ENCODE measurements around the gene ZNF469.

Gene ZNF469

DNA sequence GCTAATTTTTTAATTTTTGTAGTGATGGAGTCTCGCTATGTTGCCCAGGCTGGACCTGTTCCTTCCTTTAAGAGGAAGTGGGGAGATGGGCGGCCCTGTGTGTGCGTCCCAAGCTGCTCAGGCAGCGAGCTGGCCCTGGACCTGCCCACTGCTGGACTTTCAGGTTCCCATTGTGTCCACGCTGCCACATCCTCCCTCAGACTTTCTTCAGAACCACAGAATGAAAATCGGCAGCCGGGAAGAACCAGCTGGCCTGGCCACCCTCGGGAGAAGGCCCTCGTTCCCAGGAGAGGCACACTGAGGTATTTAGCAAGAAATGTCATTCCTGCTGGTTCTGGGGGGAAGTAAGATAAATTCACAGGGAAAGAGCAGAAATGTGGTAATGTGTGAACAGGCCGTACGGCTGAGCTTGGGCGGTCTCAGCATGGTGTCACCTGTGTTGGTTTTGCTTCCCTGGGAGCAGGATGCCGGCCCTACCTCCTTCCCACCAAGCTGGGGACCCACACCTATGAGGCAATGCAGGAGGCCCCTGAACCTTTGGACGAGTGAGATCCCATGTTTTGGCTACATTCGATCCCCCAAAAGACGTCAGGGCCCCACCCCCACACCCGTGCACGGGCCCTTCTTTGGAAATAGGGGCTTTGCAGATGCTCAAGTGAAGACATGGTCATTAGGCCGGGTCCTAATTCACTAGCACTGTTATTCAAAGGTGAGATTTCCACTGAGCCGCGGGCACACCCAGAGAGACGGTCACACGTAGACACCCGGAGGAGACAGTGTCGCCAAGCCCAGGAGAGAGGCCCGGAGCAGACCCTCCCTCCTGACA, 35.9 kb upstream of the ZNF469 start:
- no peak for DNase-seq (ENCODE audit: low spot score)

- no peak for DNase-seq (ENCODE audit: low spot score)
These were observed 34.9 kb upstream of the ZNF469 start for GRCh38 chr16:88347656-88348376.

- DNase-seq (ENCODE audit: low spot score), result no peak
These were observed 34.2 kb upstream of the ZNF469 start for GRCh38 chr16:88348377-88349152.

GRCh38 chr16:88349153-88349902, 33.4 kb upstream of the ZNF469 start:
- no peak for DNase-seq (ENCODE audit: low spot score)

- no peak for DNase-seq (ENCODE audit: low spot score)
These were observed 32.6 kb upstream of the ZNF469 start for GRCh38 chr16:88349903-88350900.

- no peak for DNase-seq (ENCODE audit: low spot score)
These were observed 31.8 kb upstream of the ZNF469 start for GRCh38 chr16:88350922-88351321.

GRCh38 chr16:88351491-88352101, 31.2 kb upstream of the ZNF469 start:
- DNase-seq (ENCODE audit: low spot score), result no peak

DNA sequence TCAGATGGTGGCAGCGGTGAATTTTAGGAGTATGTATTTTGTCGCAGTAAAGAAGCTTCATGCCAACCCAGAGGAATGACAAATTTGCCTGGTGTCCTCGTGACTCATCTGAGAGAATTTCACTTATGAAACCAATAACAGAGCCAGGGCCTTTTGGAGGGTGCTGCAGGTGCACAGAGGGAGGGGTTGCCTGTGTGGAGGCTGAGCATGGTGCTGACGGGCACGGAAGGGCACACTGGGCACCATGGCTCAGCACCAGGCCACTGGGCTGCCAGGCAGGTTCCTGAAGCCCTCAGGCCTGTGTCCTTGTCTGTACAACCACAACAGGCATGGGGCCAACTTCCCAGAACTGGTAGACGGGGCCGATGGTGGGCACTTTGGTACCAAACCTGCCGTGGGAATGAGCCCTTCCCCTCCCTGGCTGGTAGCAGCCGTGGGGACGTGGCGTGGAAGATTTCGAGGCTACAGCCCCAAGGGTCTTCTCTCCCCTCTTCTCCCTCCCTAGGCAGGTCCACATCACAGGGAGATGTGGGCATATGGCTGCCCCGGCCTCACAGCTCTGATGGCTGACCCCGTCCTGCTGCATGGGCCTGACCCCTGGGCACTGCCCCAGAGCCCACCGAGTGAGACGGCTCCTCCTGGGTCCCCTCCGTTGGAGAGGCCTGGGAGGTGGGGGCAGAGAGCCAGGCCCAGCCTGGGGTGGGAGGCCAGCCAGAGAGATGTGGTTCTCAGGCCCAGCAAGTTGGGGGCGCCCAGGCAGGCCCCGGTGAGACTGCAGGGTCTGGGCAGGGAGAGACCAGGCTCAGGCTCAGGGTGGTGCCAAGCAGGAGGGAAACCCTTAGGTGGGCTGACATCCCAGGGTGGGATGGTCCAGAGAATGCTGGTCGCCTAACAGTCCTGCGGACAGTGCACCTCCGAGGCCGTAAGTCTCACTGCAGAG, 30.2 kb upstream of the ZNF469 start:
- no peak for DNase-seq (ENCODE audit: low spot score)

DNA sequence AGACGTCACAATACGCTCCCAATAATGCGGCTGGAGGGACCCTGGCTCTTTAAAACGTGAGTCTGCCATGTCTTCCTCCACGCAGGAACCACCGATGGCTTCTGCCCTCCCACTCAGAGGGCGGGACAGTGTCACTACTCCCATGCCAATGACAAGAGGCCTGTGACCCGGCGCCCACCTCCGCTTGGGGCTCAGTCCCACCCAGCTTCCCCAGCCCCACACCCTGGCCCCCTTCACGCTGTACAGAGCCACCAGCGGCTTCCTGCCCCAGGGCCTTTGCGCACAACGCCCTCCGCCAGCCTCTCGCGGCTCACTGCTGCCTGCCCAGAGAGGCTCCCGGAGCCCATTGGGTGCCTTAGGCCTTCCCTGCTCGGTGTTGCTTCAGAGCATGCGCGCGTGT, 29.5 kb upstream of the ZNF469 start:
- no peak for DNase-seq (ENCODE audit: low spot score)

DNA sequence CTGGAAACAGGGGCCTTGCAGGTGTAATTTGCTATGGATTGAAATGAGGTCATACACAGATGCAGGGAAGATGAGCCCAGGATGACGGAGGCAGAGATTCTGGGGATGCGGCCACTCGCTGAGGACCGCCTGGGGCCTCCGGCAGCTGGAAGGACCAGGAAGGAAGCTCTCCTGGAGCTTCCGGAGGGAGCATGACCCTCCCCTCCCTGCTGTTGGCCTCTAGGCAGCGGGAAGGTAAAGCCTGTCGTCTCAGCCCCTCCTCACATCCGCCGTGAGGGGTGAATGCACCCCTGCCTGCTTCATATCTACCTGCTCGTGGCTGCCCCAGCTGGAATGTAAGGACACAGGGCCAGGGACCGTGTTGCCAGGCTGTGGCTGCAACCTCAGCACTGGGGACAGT, 29.1 kb upstream of the ZNF469 start:
- no peak for DNase-seq (ENCODE audit: low spot score)

- no peak for DNase-seq (ENCODE audit: low spot score)
These were observed 28.3 kb upstream of the ZNF469 start for GRCh38 chr16:88354229-88355092.

GRCh38 chr16:88355093-88355388, 27.7 kb upstream of the ZNF469 start:
- no peak for DNase-seq (ENCODE audit: low spot score)

- DNase-seq (ENCODE audit: low spot score), result no peak
These were observed 27.2 kb upstream of the ZNF469 start for GRCh38 chr16:88355389-88356123.

DNA sequence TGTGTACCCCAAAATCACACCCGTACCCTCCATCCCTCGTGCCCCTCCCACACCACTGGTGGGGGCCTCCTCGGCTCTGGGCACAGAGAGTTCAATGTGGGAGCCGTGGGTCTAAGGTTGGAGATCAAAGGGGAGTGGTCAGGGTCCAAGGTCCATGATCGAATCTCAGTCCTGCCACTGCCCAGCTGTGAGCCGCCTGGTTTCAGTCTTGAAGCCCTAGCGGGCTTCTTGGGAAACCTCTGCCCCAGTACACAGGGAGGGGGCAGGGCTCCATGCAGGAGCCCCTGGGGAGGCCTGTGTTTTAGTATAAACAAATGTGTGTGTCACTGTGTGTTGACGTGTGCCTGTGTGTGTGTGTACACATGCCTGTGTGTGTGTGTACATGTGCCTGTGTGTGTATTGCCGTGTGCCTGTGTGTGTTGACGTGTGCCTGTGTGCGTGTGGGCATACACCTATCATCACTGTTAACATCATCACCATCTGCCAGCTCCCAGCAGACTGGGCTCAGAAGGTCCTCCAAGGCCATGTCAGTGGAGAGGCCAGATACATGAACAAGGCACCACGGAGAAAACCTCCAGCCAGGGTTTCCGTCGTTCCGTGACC, 26.5 kb upstream of the ZNF469 start:
- no peak for DNase-seq (ENCODE audit: low spot score)

GRCh38 chr16:88356727-88357199, 26.0 kb upstream of the ZNF469 start:
- DNase-seq (ENCODE audit: low spot score), result no peak

- DNase-seq (ENCODE audit: low spot score), result no peak
These were observed 25.3 kb upstream of the ZNF469 start for GRCh38 chr16:88357317-88358022.
